Activated T-cell treated with anti-CD3 and anti-CD28 coated beads for 4 hours (primary cell): ENCODE measurements around the gene EEF1E1.
"Not testable (repeated sequence)": the region's sequence is repeated elsewhere in the genome, so short reads cannot be mapped to it uniquely, and the experiment has no call there.

Source experiments
- DNase-seq: peaks from one replicate; pipeline ENCODE4 v3.0.0-alpha.2; 2020

The EEF1E1 gene

DNA sequence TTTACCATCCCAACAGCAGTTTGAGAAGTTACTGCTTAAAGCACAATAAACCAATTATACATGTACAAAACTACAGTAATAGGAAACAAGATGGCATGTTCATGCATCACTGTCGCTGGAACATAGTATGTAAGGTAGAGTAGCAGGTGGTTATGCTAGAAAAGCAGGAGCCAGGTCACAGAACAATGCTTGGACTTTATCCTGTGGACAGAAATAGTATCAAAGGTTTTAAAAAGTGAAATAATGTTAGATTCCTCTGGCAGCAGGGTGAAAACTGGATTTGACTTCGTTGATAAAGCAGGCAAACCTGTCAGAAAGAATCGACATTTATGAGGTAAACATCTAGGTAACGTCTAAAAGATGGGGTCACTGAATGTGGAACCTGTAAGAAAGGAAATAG lies 40.6 kb downstream of the EEF1E1 start:
- no peak for DNase-seq

DNA sequence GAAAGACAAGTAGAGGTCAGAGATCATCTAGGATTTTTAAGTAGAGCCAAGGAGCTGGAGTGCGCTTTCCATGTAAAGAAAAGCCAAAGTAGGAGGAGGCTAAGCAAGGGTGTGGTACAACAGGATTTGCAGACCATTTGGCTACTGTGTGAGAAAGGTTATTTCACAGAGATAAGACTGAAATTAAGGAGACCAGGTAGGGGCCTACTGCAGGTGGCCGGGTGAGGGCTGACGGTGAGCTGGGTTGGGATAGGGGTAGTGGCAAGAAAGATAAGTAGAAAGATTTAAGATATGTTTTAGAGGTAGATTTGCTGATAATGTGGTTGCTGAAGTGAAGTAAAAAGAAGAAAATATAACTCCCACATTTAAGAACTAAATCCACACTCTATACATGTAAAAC lies 42.0 kb downstream of the EEF1E1 start:
- DNase-seq = no peak

DNA sequence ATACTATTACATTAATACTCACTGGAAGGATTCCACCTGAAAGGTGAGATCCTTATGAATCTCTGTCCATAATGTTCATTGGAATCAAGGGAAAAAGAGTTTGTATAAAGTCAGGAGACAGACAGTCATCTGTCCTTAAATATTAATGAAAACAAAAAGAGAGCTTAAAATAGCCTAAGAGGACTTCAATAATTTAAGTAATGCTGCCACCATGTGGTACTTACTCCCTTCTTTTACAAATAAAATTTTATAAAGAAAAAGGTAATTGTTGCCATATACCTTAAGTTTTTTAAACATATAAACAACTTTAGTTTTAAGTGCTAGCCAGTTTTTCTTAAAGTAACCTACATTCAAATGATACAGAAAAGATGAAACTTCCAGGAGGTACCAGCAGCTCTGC lies 43.2 kb downstream of the EEF1E1 start:
- no peak for DNase-seq

DNA sequence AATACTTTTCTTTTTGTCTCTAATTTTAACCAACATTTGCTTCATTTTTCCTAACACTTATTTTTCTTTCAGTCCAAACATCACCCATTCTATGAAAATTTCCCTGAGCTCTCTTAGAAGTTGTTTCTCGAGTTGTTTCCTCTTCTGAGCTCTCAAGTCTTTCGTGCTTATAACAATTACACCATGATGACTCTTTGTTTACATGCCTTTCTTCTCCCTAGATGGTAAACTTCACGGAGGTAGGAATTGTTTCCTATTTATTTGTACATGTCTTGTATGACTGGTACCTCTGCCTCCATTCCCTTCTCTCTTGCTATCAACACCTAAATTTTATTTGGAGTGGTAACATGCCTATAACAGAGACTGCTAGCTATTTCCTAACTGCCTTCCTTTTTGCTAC lies 44.6 kb downstream of the EEF1E1 start:
- DNase-seq = no peak

DNA sequence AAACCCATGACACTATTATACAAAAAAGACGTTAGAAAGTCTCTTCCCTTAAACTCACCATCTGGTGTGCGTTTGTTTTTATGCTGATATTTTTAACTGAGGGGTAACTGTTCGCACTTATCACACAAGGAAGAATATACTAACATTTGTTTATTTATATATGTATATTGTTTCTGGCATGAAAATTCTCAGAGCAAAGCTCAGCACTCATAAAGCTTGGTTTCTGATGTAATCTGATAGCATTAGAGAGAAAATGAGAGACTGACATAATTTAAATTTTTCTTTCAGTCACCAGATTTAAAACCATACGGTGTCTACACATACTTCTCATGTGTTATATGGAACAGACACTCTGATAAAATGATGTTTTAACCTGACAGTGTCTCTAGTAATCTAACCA lies 45.1 kb downstream of the EEF1E1 start:
- no peak for DNase-seq

DNA sequence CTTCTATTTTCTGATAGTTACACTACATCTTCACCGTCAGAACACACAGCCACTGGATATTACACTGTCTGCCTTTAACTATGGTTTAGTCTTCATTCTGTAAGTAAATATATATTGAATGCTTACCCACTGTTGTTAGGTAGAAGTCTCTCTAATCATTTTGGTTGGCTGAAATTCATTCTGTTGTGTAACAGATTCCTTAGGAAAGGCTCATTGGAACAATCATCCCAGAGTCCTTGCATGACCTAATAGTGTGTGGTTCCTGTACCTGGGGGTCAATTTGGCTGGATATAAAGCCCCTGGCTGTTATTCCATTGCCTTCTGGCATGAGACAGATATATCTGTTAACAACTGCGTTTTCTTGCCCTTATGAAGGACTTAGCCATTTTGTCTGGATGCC lies 48.1 kb downstream of the EEF1E1 start:
- DNase-seq = no peak

DNA sequence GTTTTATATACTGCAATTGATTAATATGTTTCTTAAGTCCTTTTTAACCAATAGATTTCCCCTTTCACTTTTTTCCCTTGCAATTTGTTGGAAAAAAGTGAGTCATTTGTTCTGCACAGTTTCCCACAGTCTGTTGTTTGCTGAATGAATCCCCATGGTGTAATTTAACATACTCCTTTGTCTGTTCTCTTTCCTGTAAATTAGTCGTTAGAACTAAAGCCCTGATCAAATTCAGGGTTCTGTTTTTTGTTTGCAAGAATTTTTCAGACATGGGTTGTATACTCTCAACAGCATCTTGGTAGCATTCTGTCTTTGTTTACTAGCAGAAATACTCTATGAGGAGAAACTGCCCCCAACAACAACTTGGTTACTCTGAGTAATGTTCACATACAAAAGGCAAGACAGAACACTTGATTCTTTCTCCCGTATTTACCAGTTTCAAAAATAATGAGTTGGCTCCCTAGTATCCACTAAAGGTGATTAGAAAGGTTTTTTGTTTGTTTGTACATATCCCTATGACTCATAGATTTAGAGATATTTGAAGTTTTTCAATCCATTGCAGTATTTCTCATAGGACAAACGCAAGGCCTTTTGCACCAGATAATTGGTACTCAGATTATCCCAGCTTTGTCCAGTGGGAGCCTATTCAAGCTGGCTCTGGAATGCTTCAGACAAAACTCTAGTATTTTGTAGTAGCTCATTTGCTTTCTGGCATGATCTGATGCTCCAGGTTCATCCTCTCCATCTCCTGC lies 54.6 kb downstream of the EEF1E1 start:
- no peak for DNase-seq

DNA sequence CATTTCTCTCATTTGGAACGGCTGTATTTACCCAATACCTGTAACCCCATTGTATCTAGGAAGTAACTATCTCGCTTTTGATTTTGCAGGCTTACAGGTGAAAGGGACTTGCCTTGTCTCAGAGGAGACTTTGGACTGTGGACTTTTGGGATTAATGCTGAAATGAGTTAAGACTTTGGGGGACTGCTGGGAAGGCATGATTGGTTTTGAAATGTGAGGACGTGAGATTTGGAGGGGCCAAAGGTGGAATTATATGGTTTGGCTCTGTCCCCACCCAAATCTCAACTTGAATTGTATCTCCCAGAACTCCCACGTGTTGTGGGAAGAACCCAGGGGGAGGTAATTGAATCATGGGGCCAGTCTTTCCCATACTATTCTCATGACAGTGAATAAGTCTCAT lies 56.6 kb downstream of the EEF1E1 start:
- not testable (repeated sequence) for DNase-seq

DNA sequence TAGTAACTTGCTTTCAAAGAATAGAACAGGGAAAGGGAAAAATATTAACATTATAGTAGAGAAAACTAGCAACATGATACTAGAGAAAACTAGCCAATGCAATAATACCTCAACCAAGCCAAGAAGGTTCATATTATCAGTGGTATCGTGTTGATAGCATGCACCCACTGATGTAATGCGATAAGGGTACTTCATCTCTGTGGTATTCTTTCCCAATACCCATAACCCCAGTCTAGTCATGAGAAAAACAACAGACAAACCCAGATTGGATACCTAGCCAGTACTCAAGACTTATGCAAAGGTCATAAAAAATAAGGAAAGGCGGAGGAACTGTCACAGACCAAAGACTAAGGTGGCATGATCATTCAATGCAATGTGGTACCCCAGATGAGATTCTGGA lies 59.1 kb downstream of the EEF1E1 start:
- DNase-seq = no peak

DNA sequence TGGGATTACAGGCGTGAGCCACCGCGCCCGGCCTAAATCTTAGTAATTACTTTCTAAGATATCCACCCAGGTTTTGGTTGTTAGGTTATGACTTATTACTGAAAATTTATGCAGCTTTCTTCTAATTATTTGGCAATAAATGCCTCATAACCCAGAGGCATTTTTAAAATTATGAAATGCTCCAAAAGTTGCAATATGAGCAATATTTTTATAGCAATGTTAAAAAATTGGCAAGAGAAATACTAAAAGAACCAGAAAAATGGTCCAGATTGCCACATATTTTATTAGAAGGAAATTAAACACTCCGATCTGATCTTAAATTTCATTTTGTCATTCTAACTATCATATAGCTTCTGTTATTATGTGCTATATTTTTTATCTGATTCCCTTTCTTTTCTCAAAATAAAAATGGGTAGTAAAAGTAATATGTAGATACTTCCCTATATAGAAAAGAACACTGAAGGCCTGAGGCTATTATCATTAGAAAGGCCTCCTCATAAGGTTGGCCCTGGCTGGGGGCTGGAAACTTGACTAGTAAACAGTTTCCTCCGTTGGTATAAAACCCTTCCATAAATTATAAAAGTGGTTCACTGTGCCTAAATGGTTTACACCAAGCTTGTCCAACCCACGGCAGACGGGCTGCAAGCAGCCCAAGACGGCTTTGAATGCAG lies 60.3 kb downstream of the EEF1E1 start:
- no peak for DNase-seq

DNA sequence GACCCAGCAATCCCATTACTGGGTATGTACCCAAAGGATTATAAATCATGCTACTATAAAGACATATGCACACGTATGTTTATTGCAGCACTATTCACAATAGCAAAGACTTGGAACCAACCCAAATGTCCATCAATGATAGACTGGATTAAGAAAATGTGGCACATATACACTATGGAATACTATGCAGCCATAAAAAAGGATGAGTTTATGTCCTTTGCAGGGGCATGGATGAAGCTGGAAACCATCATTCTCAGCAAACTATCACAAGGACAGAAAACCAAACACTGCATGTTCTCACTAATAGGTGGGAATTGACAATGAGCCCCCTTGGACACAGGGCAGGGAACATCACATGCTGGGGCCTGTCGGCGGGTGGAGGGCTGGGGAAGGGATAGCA lies 68.2 kb downstream of the EEF1E1 start:
- not testable (repeated sequence) for DNase-seq

DNA sequence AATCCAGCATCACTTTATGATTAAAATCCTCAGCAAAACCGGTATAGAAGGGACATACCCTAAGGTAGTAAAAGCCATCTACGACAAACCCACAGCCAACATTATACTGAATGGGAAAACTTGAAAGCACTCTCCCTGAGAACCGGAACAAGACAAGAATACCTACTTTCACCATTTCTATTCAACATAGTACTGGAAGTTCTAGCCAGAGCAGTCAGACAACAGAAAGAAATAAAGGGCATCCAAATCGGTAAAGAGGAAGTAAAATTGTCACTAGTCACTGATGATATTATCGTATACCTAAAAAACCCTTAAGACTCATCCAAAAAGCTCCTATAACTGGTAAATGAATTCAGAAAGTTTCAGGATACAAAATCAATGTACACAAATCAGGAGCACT lies 71.4 kb downstream of the EEF1E1 start:
- DNase-seq = no peak
